NCI-H2196 (cell line): ENCODE data around the gene SLC6A6.
"Not testable (repeated sequence)": the region's sequence is repeated elsewhere in the genome, so short reads cannot be mapped to it uniquely, and the experiment has no call there.

Experiments used
- DNase-seq: peaks from one replicate; lab custom pipeline; 2025; ENCODE audit not compliant: unreplicated experiment; lab: John Stamatoyannopoulos, UW

Gene SLC6A6

GRCh38 chr3:14397531-14397930, 4.9 kb upstream of the SLC6A6 start:
- DNase-seq = no peak

GRCh38 chr3:14397940-14398796, 4.2 kb upstream of the SLC6A6 start:
- DNase-seq = no peak

- no peak for DNase-seq
These were observed 3.7 kb upstream of the SLC6A6 start for GRCh38 chr3:14398797-14399106.

- DNase-seq = no peak
These were observed 608 bp upstream of the SLC6A6 start for GRCh38 chr3:14401692-14402303.

- no peak for DNase-seq
These were observed 1.3 kb downstream of the SLC6A6 start for GRCh38 chr3:14403619-14404155.

- no peak for DNase-seq
These were observed 1.8 kb downstream of the SLC6A6 start for GRCh38 chr3:14404186-14404585.

- no peak for DNase-seq
These were observed 2.4 kb downstream of the SLC6A6 start for GRCh38 chr3:14404631-14405359.

GRCh38 chr3:14405360-14406238, 3.2 kb downstream of the SLC6A6 start:
- DNase-seq = no peak

- no peak for DNase-seq
These were observed 3.9 kb downstream of the SLC6A6 start for GRCh38 chr3:14406336-14406735.

- no peak for DNase-seq
These were observed 4.4 kb downstream of the SLC6A6 start for GRCh38 chr3:14406766-14407165.

- DNase-seq = no peak
These were observed 4.8 kb downstream of the SLC6A6 start for GRCh38 chr3:14407203-14407602.

- DNase-seq = not testable (repeated sequence)
These were observed 7.3 kb downstream of the SLC6A6 start for GRCh38 chr3:14409779-14410063.

- no peak for DNase-seq
These were observed 7.7 kb downstream of the SLC6A6 start for GRCh38 chr3:14410106-14410502.

GRCh38 chr3:14410503-14411165, 8.2 kb downstream of the SLC6A6 start:
- DNase-seq = no peak

- no peak for DNase-seq
These were observed 8.7 kb downstream of the SLC6A6 start for GRCh38 chr3:14411166-14411526.

GRCh38 chr3:14411988-14412387, 9.6 kb downstream of the SLC6A6 start:
- DNase-seq = no peak

GRCh38 chr3:14412831-14413380, 10.5 kb downstream of the SLC6A6 start:
- DNase-seq = no peak

GRCh38 chr3:14413381-14414071, 11.1 kb downstream of the SLC6A6 start:
- no peak for DNase-seq

GRCh38 chr3:14414846-14415464, 12.5 kb downstream of the SLC6A6 start:
- DNase-seq = no peak
